H1 (cell line): ENCODE data around the gene PCBP1. TPM values are rescaled to one million over a fixed set of nuclear protein-coding genes. Genes with fewer than 3 reads are reported as not detected.

Experiments used
- CTCF ChIA-PET: fragments of 300-600 bp; sonication (Branson Sonifier 250); formaldehyde crosslinking; loops from one replicate; lab custom pipeline; 2021; ENCODE audit not compliant: partially characterized antibody; lab: Charles Lee
- POLR2A ChIA-PET: fragments of 300-600 bp; sonication (Branson Sonifier 250); formaldehyde crosslinking; loops from one replicate; lab custom pipeline; 2021; ENCODE audit warnings: inconsistent platforms; ENCODE audit not compliant: partially characterized antibody; lab: Charles Lee
- DNase-seq, 2 experiments: peaks; one replicate each; pipeline versions ENCODE4 v3.0.0 to v3.0.0-alpha.2; 2010 to 2022; ENCODE audit warnings: low spot score in 2 of 2, low read depth in 1 of 2, mixed read lengths in 1 of 2
- FAIRE-seq: peaks from 2 replicates; lab custom pipeline; 2011; peaks lifted over from hg19 to GRCh38; lab: Jason Lieb, UNC
- H2AFZ ChIP-seq: 2 replicates; pipeline ENCODE4 v1.8.1; 2012; ENCODE audit warnings: low read length, inconsistent platforms
- H2AK5ac ChIP-seq: 2 replicates; pipeline ENCODE4 v1.6.1; 2013; ENCODE audit warnings: low read depth, low read length
- H2BK120ac ChIP-seq: replicated peaks from 2 replicates; pipeline ENCODE3; 2013; ENCODE audit warnings: low read depth, low read length, inconsistent platforms
- H2BK12ac ChIP-seq: 2 replicates; pipeline ENCODE4 v1.6.1; 2013; ENCODE audit warnings: low read depth, low read length
- H2BK15ac ChIP-seq: 2 replicates; pipeline ENCODE4 v1.6.1; 2013; ENCODE audit warnings: low read length
- H2BK20ac ChIP-seq: 2 replicates; pipeline ENCODE4 v1.6.1; 2013; ENCODE audit warnings: low read length
- H2BK5ac ChIP-seq: 2 replicates; pipeline ENCODE4 v1.6.1; 2013; ENCODE audit warnings: low read depth, low read length
- H3K14ac ChIP-seq: 2 replicates; pipeline ENCODE4 v1.6.1; 2013; ENCODE audit warnings: inconsistent platforms; ENCODE audit not compliant: insufficient read length
- H3K18ac ChIP-seq: 2 replicates; pipeline ENCODE4 v1.6.1; 2013; ENCODE audit warnings: low read length; ENCODE audit errors: extremely low read depth
- H3K23ac ChIP-seq: 2 replicates; pipeline ENCODE4 v1.6.1; 2013; ENCODE audit warnings: inconsistent platforms; ENCODE audit not compliant: insufficient read length
- H3K23me2 ChIP-seq: 2 replicates; pipeline ENCODE4 v1.6.1; 2013; ENCODE audit warnings: low read depth, low read length
- H3K27ac ChIP-seq: 2 replicates; pipeline ENCODE4 v1.6.1; 2011; ENCODE audit warnings: low read depth, low read length, inconsistent platforms
- H3K27me3 ChIP-seq, 4 experiments: replicated peaks in 1 of 4; 1 replicate in 1 of 4; 2 replicates in 3 of 4; pipeline versions ENCODE4 v1.6.1 to v1.8.1; 2011 to 2013; ENCODE audit warnings: low read length in 3 of 4, mild to moderate bottlenecking in 3 of 4, inconsistent platforms in 2 of 4, mixed read lengths in 2 of 4, moderate library complexity in 1 of 4; ENCODE audit not compliant: control insufficient read depth in 3 of 4, insufficient read depth in 3 of 4; ENCODE audit errors: extremely low read depth in 1 of 4
- H3K36me3 ChIP-seq, 4 experiments: 2 replicates each; pipeline versions ENCODE4 v1.6.1 to v1.8.1; 2011 to 2013; ENCODE audit warnings: mild to moderate bottlenecking in 4 of 4, low read length in 3 of 4, moderate library complexity in 2 of 4, control low read depth in 1 of 4, inconsistent platforms in 1 of 4; ENCODE audit not compliant: insufficient read depth in 4 of 4, control insufficient read depth in 2 of 4
- H3K4ac ChIP-seq: replicated peaks from 2 replicates; pipeline ENCODE3; 2013; ENCODE audit warnings: low read length, low read depth, mixed read lengths, inconsistent platforms; ENCODE audit not compliant: insufficient read length
- H3K4me1 ChIP-seq, 4 experiments: replicated peaks in 1 of 4; 1 replicate in 1 of 4; 2 replicates in 3 of 4; pipeline versions ENCODE4 v1.6.1 to v1.8.1; 2011 to 2013; ENCODE audit warnings: low read length in 3 of 4, inconsistent platforms in 2 of 4, mixed read lengths in 1 of 4; ENCODE audit not compliant: insufficient read depth in 4 of 4, control insufficient read depth in 3 of 4
- H3K4me2 ChIP-seq, 2 experiments: 2 replicates each; pipeline versions ENCODE4 v1.6.1 to v1.8.1; 2011 to 2013; ENCODE audit warnings: low read depth in 2 of 2, low read length in 2 of 2, control low read depth in 1 of 2, inconsistent platforms in 1 of 2, mild to moderate bottlenecking in 1 of 2; ENCODE audit not compliant: insufficient read depth in 1 of 2
- H3K4me3 ChIP-seq, 4 experiments: fragments of 200-600, 300-600 bp in 1 of 4; sonication (generic), shearing (Covaris generic), sonication (Bioruptor Twin) in 1 of 4; 2 replicates each; pipeline versions ENCODE4 v1.5.1 to v1.8.1; 2011 to 2016; ENCODE audit warnings: low read length in 4 of 4, low read depth in 3 of 4, control low read depth in 2 of 4, inconsistent platforms in 2 of 4, mild to moderate bottlenecking in 2 of 4, mixed read lengths in 1 of 4, moderate library complexity in 1 of 4; ENCODE audit not compliant: insufficient read depth in 2 of 4; ENCODE audit errors: extremely low read depth in 1 of 4
- H3K56ac ChIP-seq: replicated peaks from 2 replicates; pipeline ENCODE3; 2013; ENCODE audit warnings: low read depth, mild to moderate bottlenecking, mixed read lengths, low read length, inconsistent platforms; ENCODE audit not compliant: insufficient read length
- H3K79me1 ChIP-seq: 2 replicates; pipeline ENCODE4 v1.6.1; 2013; ENCODE audit warnings: low read depth, low read length, control low read depth
- H3K79me2 ChIP-seq, 2 experiments: 2 replicates each; pipeline versions ENCODE4 v1.6.1 to v1.8.1; 2012 to 2013; ENCODE audit warnings: low read length in 2 of 2, mild to moderate bottlenecking in 2 of 2, inconsistent platforms in 1 of 2; ENCODE audit not compliant: insufficient read depth in 2 of 2, control insufficient read depth in 1 of 2
- H3K9ac ChIP-seq, 4 experiments: replicated peaks in 1 of 4; 1 replicate in 1 of 4; 2 replicates in 3 of 4; pipeline versions ENCODE4 v1.6.1 to v1.8.1; 2011 to 2013; ENCODE audit warnings: low read depth in 3 of 4, low read length in 3 of 4, control low read depth in 2 of 4, mild to moderate bottlenecking in 2 of 4, moderate library complexity in 2 of 4, inconsistent platforms in 1 of 4; ENCODE audit errors: extremely low read depth in 1 of 4
- H3K9me3 ChIP-seq, 2 experiments: 2 replicates each; pipeline versions ENCODE4 v1.6.1 to v1.8.1; 2012 to 2013; ENCODE audit warnings: mild to moderate bottlenecking in 2 of 2, moderate library complexity in 2 of 2, control low read depth in 1 of 2, inconsistent platforms in 1 of 2, low read depth in 1 of 2, low read length in 1 of 2, mixed read lengths in 1 of 2; ENCODE audit not compliant: insufficient read depth in 2 of 2
- H4K20me1 ChIP-seq, 2 experiments: replicated peaks in 1 of 2; 2 replicates each; pipeline versions ENCODE3 to v1.8.1; 2011 to 2013; ENCODE audit warnings: inconsistent platforms in 2 of 2, low read length in 2 of 2, mild to moderate bottlenecking in 1 of 2; ENCODE audit not compliant: insufficient read depth in 2 of 2, control insufficient read depth in 1 of 2
- H4K5ac ChIP-seq: 2 replicates; pipeline ENCODE4 v1.6.1; 2013; ENCODE audit warnings: low read length, low read depth, mixed read lengths, inconsistent platforms; ENCODE audit not compliant: insufficient read length
- H4K8ac ChIP-seq: 2 replicates; pipeline ENCODE4 v1.8.0; 2013; ENCODE audit warnings: mild to moderate bottlenecking, moderate library complexity, low read length, inconsistent platforms; ENCODE audit not compliant: insufficient read depth; ENCODE audit errors: extremely low read depth
- H4K91ac ChIP-seq: replicated peaks from 2 replicates; pipeline ENCODE3; 2013; ENCODE audit warnings: low read length, mixed read lengths, inconsistent platforms; ENCODE audit not compliant: insufficient read length
- HDAC6 ChIP-seq: IDR thresholded peaks from one replicate; pipeline ENCODE4 v1.7.1; 2012; ENCODE audit warnings: low read depth, mild to moderate bottlenecking, inconsistent platforms, low read length, moderate library complexity
- JUND ChIP-seq: IDR thresholded peaks from 2 replicates; pipeline ENCODE4 v1.6.1; 2011; ENCODE audit warnings: mild to moderate bottlenecking, improper control_type of control experiment, low read length
- WGBS, 2 experiments: shearing (Covaris generic) in 1 of 2; methylation state at CpG; one replicate each; pipeline versions ENCODE4 v1.1.6 to v1.1.7; 2013 to 2015; ENCODE audit warnings: low lambda C conversion rate in 2 of 2, mixed read lengths in 2 of 2, inconsistent platforms in 1 of 2, low coverage in 1 of 2, missing lambda C conversion rate in 1 of 2; ENCODE audit not compliant: insufficient replicate concordance in 2 of 2, insufficient coverage in 1 of 2, insufficient read length in 1 of 2; ENCODE audit errors: extremely low coverage in 1 of 2, missing lambda C conversion rate in 1 of 2; 5-methylcytosine and 5-hydroxymethylcytosine counted together
- polyA plus RNA-seq, 7 experiments: library from polyadenylated mRNA; depleted of rRNA in 3 of 7; stranded (reverse) in 5 of 7; unstranded in 2 of 7; fragments of >200 nt in 5 of 7; fragments of 200-250 nt in 2 of 7; gene quantifications; 1 replicate in 5 of 7; 2 replicates in 1 of 7; 4 replicates in 1 of 7; pipeline versions ENCODE4 v1.2.1 to v1.2.3, GENCODE V29; 2011 to 2013; ENCODE audit warnings: missing spikeins in 2 of 7, mixed read lengths in 2 of 7
- total RNA-seq: library from RNA; stranded (reverse); fragmentation: NEBNext Ultra II Directional; extraction: Animal tissue kit (Norgen Biotek cat#: 25700); gene quantifications from 2 replicates; pipeline ENCODE4 v1.2.1, GENCODE V29; 2021
- TF ChIP-seq, protein P1 (sequence below): IDR thresholded peaks from 2 replicates; pipeline ENCODE4 v1.6.1; 2012; ENCODE audit warnings: low read length, inconsistent platforms

Gene PCBP1
- total and polyA plus RNA-seq, 2 of the 8 experiments (the other 6 are each of a cell fraction or from before 2014, with no cell fraction given) = 279 to 493 TPM

DNA sequence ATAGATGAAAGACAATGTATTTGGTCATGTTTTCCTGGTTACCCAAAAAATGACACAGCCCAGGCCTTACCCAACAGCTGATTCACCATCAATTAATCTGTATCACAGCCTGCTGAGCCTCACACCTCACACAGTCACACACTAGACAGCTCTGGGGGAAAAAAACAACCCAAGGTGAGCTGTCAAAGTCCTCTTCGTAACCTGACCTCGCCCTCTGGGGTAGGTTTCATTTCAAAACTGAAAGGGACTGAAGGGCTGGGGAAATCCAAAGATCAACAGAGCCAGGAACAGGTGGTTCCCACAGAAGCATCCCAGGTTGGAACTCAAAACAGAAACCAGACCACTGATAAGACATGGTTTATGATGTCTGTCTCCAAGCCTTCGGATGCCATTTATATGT lies 18.2 kb upstream of the PCBP1 start:
- no peak overlapping the region for H4K91ac ChIP-seq
- H3K36me3 ChIP-seq = peaks cover 2 to 22% (median 6%) of the 10 kb centered on the region in 4 experiments; a peak in 5 of 8 replicates
- ChIA-PET CTCF (interaction anchor here (0.9 to 7.3 kb wide), 13 partner anchors 9 to 170 kb away, joined by 3 to 85 read pairs (median 5); partner anchors contain the start of gene MXD1), POLR2A (interaction anchor here (0.9 to 12.0 kb wide), 8 partner anchors 10 to 155 kb away, joined by 3 to 184 read pairs (median 6); partner anchors contain the start of genes MXD1 and PCBP1)
- H3K27ac ChIP-seq = no peak overlapping the region
- H3K23ac ChIP-seq = no peak overlapping the region
- no peak overlapping the region for H3K9ac ChIP-seq
- TF ChIP-seq, protein P1, sequence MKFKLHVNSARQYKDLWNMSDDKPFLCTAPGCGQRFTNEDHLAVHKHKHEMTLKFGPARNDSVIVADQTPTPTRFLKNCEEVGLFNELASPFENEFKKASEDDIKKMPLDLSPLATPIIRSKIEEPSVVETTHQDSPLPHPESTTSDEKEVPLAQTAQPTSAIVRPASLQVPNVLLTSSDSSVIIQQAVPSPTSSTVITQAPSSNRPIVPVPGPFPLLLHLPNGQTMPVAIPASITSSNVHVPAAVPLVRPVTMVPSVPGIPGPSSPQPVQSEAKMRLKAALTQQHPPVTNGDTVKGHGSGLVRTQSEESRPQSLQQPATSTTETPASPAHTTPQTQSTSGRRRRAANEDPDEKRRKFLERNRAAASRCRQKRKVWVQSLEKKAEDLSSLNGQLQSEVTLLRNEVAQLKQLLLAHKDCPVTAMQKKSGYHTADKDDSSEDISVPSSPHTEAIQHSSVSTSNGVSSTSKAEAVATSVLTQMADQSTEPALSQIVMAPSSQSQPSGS = no peak
- TF ChIP-seq HDAC6 (no peak), JUND (no peak)
- H2BK5ac ChIP-seq = no peak overlapping the region
- H3K4me2 ChIP-seq = no peak overlapping the region
- no peak overlapping the region for H3K4me3 ChIP-seq
- H4K8ac ChIP-seq = no peak overlapping the region
- no peak overlapping the region for H4K5ac ChIP-seq
- WGBS, 2 experiments = 97% methylated on average over 3 of the region's 3 CpGs; no CpG with 5 or more reads in 1 of the 2 experiments
- no peak overlapping the region for H3K4ac ChIP-seq
- DNase-seq = no peak
- no peak overlapping the region for H2AK5ac ChIP-seq
- no peaks in the 10 kb centered on the region for H4K20me1 ChIP-seq
- no peaks in the 10 kb centered on the region for H3K4me1 ChIP-seq
- H3K56ac ChIP-seq = no peak overlapping the region
- no peak for FAIRE-seq
- H3K14ac ChIP-seq = no peak overlapping the region
- H2BK12ac ChIP-seq = no peak overlapping the region
- H2AFZ ChIP-seq = no peak overlapping the region
- H2BK120ac ChIP-seq = no peak overlapping the region
- peaks cover 6% of the 10 kb centered on the region for H3K79me1 ChIP-seq
- H3K9me3 ChIP-seq = no peaks in the 10 kb centered on the region
- H3K79me2 ChIP-seq = no peaks in the 10 kb centered on the region
- no peak overlapping the region for H2BK15ac ChIP-seq
- H3K27me3 ChIP-seq = no peaks in the 10 kb centered on the region
- H3K23me2 ChIP-seq = no peaks in the 10 kb centered on the region
- H3K18ac ChIP-seq = no peak overlapping the region
- H2BK20ac ChIP-seq = no peak overlapping the region
